H1 (cell line): Measurements from ENCODE around the gene PKD1L1.

Source experiments
- ATF3 ChIP-seq: IDR thresholded peaks from 2 replicates; pipeline ENCODE4 v1.6.1; 2011; ENCODE audit warnings: low read depth, mild to moderate bottlenecking, low read length; ENCODE audit not compliant: insufficient read depth
- CEBPB ChIP-seq: IDR thresholded peaks from 2 replicates; pipeline ENCODE4 v1.6.1; 2012; ENCODE audit warnings: low read depth, low read length
- CTCF ChIP-seq, 3 experiments: IDR thresholded peaks; 1 replicate in 2 of 3; 2 replicates in 1 of 3; pipeline versions ENCODE4 v1.5.1 to v1.6.1; 2011; ENCODE audit warnings: low read length in 3 of 3, mild to moderate bottlenecking in 3 of 3, inconsistent platforms in 2 of 3, low read depth in 1 of 3, moderate library complexity in 1 of 3; ENCODE audit not compliant: insufficient read depth in 1 of 3; ENCODE audit errors: control extremely low read depth in 1 of 3
- MAX ChIP-seq: IDR thresholded peaks from 2 replicates; pipeline ENCODE4 v1.6.1; 2012; ENCODE audit warnings: inconsistent platforms

- TF ChIP-seq CTCF (IDR thresholded peaks at IDR 0.05; ENCODE audit: control extremely low read depth in 1 of 3, insufficient read depth in 1 of 3, low read depth in 1 of 3, low read length in 3 of 3) (no peak), CEBPB (no peak), MAX (no peak), ATF3 (no peak)
Measured at GRCh38 chr7:47936323-47936722, 11.9 kb downstream of the PKD1L1 start.
